HL-60 (cell line): ENCODE data around the gene PPP3CB.

ENCODE experiments used
- POLR2AphosphoS5 ChIP-seq: IDR thresholded peaks from 2 replicates; pipeline ENCODE4 v1.6.1; 2012; ENCODE audit warnings: low read depth
- TF ChIP-seq, protein P1 (sequence below): IDR thresholded peaks from one replicate; pipeline ENCODE4 v1.5.1; 2011; ENCODE audit warnings: low read length, control low read depth, inconsistent platforms; ENCODE audit not compliant: insufficient read depth
- TF ChIP-seq, protein P2 (sequence below): IDR thresholded peaks from 2 replicates; pipeline ENCODE4 v1.6.1; 2012; ENCODE audit warnings: low read depth; ENCODE audit not compliant: insufficient replicate concordance

DNA sequence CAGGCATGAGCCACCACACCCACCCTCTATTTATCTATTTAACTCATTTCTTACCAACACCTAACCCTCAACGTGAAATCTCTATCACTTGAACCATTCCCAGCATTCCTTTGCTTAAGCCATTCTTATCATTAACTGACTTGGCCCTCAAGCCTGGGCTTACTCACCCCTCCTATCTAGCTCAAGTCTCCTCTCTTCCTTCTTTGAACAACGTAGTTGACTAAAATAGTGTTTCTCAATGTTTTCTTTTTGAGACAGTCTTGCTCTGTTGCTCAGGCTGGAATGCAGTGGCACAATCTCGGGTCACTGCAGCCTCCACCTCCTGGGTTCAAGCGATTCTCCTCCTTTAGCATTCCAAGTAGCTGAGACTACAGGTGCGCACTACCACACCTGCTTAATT, 89.0 kb downstream of the PPP3CB start:
- TF ChIP-seq, protein P1, sequence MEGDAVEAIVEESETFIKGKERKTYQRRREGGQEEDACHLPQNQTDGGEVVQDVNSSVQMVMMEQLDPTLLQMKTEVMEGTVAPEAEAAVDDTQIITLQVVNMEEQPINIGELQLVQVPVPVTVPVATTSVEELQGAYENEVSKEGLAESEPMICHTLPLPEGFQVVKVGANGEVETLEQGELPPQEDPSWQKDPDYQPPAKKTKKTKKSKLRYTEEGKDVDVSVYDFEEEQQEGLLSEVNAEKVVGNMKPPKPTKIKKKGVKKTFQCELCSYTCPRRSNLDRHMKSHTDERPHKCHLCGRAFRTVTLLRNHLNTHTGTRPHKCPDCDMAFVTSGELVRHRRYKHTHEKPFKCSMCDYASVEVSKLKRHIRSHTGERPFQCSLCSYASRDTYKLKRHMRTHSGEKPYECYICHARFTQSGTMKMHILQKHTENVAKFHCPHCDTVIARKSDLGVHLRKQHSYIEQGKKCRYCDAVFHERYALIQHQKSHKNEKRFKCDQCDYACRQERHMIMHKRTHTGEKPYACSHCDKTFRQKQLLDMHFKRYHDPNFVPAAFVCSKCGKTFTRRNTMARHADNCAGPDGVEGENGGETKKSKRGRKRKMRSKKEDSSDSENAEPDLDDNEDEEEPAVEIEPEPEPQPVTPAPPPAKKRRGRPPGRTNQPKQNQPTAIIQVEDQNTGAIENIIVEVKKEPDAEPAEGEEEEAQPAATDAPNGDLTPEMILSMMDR = no peak
- TF ChIP-seq, protein P2, sequence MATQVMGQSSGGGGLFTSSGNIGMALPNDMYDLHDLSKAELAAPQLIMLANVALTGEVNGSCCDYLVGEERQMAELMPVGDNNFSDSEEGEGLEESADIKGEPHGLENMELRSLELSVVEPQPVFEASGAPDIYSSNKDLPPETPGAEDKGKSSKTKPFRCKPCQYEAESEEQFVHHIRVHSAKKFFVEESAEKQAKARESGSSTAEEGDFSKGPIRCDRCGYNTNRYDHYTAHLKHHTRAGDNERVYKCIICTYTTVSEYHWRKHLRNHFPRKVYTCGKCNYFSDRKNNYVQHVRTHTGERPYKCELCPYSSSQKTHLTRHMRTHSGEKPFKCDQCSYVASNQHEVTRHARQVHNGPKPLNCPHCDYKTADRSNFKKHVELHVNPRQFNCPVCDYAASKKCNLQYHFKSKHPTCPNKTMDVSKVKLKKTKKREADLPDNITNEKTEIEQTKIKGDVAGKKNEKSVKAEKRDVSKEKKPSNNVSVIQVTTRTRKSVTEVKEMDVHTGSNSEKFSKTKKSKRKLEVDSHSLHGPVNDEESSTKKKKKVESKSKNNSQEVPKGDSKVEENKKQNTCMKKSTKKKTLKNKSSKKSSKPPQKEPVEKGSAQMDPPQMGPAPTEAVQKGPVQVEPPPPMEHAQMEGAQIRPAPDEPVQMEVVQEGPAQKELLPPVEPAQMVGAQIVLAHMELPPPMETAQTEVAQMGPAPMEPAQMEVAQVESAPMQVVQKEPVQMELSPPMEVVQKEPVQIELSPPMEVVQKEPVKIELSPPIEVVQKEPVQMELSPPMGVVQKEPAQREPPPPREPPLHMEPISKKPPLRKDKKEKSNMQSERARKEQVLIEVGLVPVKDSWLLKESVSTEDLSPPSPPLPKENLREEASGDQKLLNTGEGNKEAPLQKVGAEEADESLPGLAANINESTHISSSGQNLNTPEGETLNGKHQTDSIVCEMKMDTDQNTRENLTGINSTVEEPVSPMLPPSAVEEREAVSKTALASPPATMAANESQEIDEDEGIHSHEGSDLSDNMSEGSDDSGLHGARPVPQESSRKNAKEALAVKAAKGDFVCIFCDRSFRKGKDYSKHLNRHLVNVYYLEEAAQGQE = no peak
- no peak for TF ChIP-seq POLR2AphosphoS5
